GM12872 (cell line): ENCODE results near the gene SMARCAL1.

Experiments used
- CTCF ChIP-seq: IDR thresholded peaks from 3 replicates; pipeline ENCODE4 v1.5.1; 2011; ENCODE audit warnings: low read depth, mild to moderate bottlenecking, low read length, moderate library complexity; ENCODE audit not compliant: insufficient read depth

The SMARCAL1 gene

GRCh38 chr2:216414772-216415319, 2.6 kb downstream of the SMARCAL1 start:
- TF ChIP-seq CTCF: no peak

- TF ChIP-seq CTCF: no peak
Observed at GRCh38 chr2:216415541-216415940, 3.3 kb downstream of the SMARCAL1 start.

GRCh38 chr2:216416571-216417307, 4.5 kb downstream of the SMARCAL1 start:
- TF ChIP-seq CTCF: no peak

- TF ChIP-seq CTCF: no peak
Observed at GRCh38 chr2:216418981-216419380, 6.7 kb downstream of the SMARCAL1 start.

GRCh38 chr2:216420367-216421101, 8.2 kb downstream of the SMARCAL1 start:
- TF ChIP-seq CTCF: no peak

- TF ChIP-seq CTCF: no peak
Observed at GRCh38 chr2:216423071-216423470, 10.8 kb downstream of the SMARCAL1 start.

GRCh38 chr2:216424274-216424673, 12.0 kb downstream of the SMARCAL1 start:
- no peak for TF ChIP-seq CTCF
